Posterior vena cava (tissue), 2 donors: ENCODE data around the gene CEACAM16. TPM values are rescaled to one million over a fixed set of nuclear protein-coding genes. Genes with fewer than 3 reads are reported as not detected.

Experiments used
- DNase-seq: peaks from one replicate; pipeline ENCODE4 v3.0.0-alpha.2; 2020; ENCODE audit warnings: low spot score
- intact Hi-C, 2 donors: fragments of 100-400 bp; cut with DNase I; formaldehyde crosslinking; loops; one replicate each; pipeline versions ENCODE4 v1.14.1 to v1.14.2; 2022 to 2023
- microRNA-seq, 2 donors: library from miRNA; unstranded; fragments of <30 nt; microRNA quantifications; one replicate each; pipeline ENCODE4 v1.2.0, GENCODE V29; 2020 to 2021; ENCODE audit warnings: borderline microRNAs expressed in 2 of 2
- total RNA-seq, 2 donors: library from RNA; stranded (reverse); fragmentation: NEBNext Ultra II Directional; extraction: Animal tissue kit (Norgen Biotek cat#: 25700); gene quantifications; one replicate each; pipeline ENCODE4 v1.2.1, GENCODE V29; 2021
- donor health status: DM: yes; HTN: yes; CAD: no.
- donor health status: DM: yes; HTN: yes; CAD: no.

The CEACAM16 gene
- total RNA-seq, 2 donors from 2014 or later, result not detected

- intact Hi-C loops, result no loop called here
- peak; percentile 98 for DNase-seq
Observed at GRCh38 chr19:44752816-44753625, 54.1 kb downstream of the CEACAM16 start.

GRCh38 chr19:44753626-44753931 lies 54.6 kb downstream of the CEACAM16 start:
- intact Hi-C loops, result no loop called here
- no peak for DNase-seq

- intact Hi-C loops, result no loop called here
- DNase-seq, result peak; percentile 99
Observed at GRCh38 chr19:44753932-44754749, 55.2 kb downstream of the CEACAM16 start.

- DNase-seq, result no peak
- intact Hi-C loops, result no loop called here
Observed at GRCh38 chr19:44754750-44755080, 55.8 kb downstream of the CEACAM16 start.

GRCh38 chr19:44755219-44755618 lies 56.3 kb downstream of the CEACAM16 start:
- intact Hi-C loops, result no loop called here
- no peak for DNase-seq

GRCh38 chr19:44756089-44756562 lies 57.2 kb downstream of the CEACAM16 start:
- no peak for DNase-seq
- intact Hi-C loops, result no loop called here

- peak; percentile 95 for DNase-seq
- intact Hi-C loops, result no loop called here
Observed at GRCh38 chr19:44757057-44757734, 58.2 kb downstream of the CEACAM16 start.

- peak; percentile 93 for DNase-seq
- intact Hi-C loops, result no loop called here
Observed at GRCh38 chr19:44757735-44758505, 59.0 kb downstream of the CEACAM16 start.

GRCh38 chr19:44758596-44758995 lies 59.6 kb downstream of the CEACAM16 start:
- DNase-seq, result no peak
- intact Hi-C loops, result no loop called here

GRCh38 chr19:44759083-44759804 lies 60.3 kb downstream of the CEACAM16 start:
- intact Hi-C loops, result no loop called here
- DNase-seq, result no peak

Small RNAs within 50 kb of the gene (microRNA-seq; reads per million reads assigned to microRNA genes)
- gene MIR4531, result 0 reads per million in 2 donors
- gene MIR8085, result 0 reads per million in 2 donors

Other genes with a start within 250 kb of the CEACAM16 start
- gene ZNF180, start 198.6 kb upstream of the CEACAM16 start, total RNA-seq, result 1 to 10 TPM; 5.7 to 6.8 TPM
- gene CEACAM20, start 169.5 kb upstream of the CEACAM16 start, total RNA-seq, result not detected
- not detected for gene IGSF23, start 85.6 kb upstream of the CEACAM16 start, total RNA-seq
- gene PVR, start 55.2 kb upstream of the CEACAM16 start, total RNA-seq, result 10 to 100 TPM; 22.4 to 35.6 TPM
- gene CEACAM19, start 27.7 kb upstream of the CEACAM16 start, total RNA-seq, result 1 to 10 TPM; 4.1 to 7.8 TPM
- 10 to 100 TPM; 37.6 to 40.4 TPM for gene BCL3, start 49.6 kb downstream of the CEACAM16 start, total RNA-seq
- gene CBLC, start 78.7 kb downstream of the CEACAM16 start, total RNA-seq, result not detected
- gene BCAM, start 110.0 kb downstream of the CEACAM16 start, total RNA-seq, result 10 to 100 TPM; 49.6 to 53.8 TPM
- gene NECTIN2, start 147.1 kb downstream of the CEACAM16 start, total RNA-seq, result 10 to 100 TPM; 48.9 to 59.8 TPM
- gene TOMM40, start 192.1 kb downstream of the CEACAM16 start, total RNA-seq, result 10 to 100 TPM; 27.8 to 29.9 TPM
- gene APOE, start 206.6 kb downstream of the CEACAM16 start, total RNA-seq, result 10 to 100 TPM; 16.8 to 57.8 TPM
- 1 to 10 TPM; 3.0 to 4.3 TPM for gene APOC1, start 215.5 kb downstream of the CEACAM16 start, total RNA-seq
- not detected for gene APOC4, start 243.1 kb downstream of the CEACAM16 start, total RNA-seq
- not detected for gene APOC2, start 246.9 kb downstream of the CEACAM16 start, total RNA-seq